Adrenal gland (tissue), 5 donors: ENCODE results near the gene NAPB.

ENCODE experiments used
- CTCF ChIP-seq, 6 experiments: fragments of 450-650 bp in 4 of 6; fragments of 200-600 bp in 2 of 6; sonication (generic) in 1 of 6; IDR thresholded peaks; 1 replicate in 5 of 6; 2 replicates in 1 of 6; pipeline versions ENCODE4 v1.5.1 to v1.8.0; 2016 to 2021; ENCODE audit warnings: antibody characterized with exemption in 6 of 6, mild to moderate bottlenecking in 2 of 6, moderate library complexity in 1 of 6
- POLR2A ChIP-seq, 2 donors: fragments of 450-650 bp; IDR thresholded peaks; one replicate each; pipeline ENCODE4 v1.6.1; 2017; ENCODE audit warnings: antibody characterized with exemption in 2 of 2, mild to moderate bottlenecking in 2 of 2, moderate library complexity in 1 of 2
- donor health status: DM: no; HTN: no; CAD: no.

DNA sequence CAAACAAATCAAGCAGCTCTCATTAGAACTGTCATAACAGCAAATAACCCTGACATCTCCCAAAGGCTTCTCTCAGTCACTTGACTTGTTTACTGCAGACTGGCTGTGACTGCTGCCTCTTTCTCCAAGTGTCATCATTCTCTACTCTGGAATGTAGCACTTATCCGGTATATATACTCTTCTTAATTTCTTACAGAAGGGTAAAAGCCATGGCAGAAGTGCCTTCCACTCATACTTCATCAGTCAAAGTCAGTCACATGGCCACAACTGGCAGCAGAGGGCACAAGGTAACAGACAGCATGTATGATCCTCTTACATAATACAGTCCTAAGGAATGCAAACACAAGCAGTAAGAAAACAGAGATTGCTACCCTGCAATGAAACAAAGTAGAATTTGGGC lies 9.3 kb downstream of the NAPB start:
- TF ChIP-seq CTCF (IDR thresholded peaks at IDR 0.05) = no peak
- TF ChIP-seq POLR2A (IDR thresholded peaks at IDR 0.05) = peak in 1 of 2 donors; percentile 25
